Activated T-helper 1 cell treated with anti-CD3 and anti-CD28 coated beads, Interleukin-12 subunit alpha, Interleukin-12 subunit beta, Interleukin-2, Interleukin-4 antibody, amounts not matched to agents 30 ng/mL and 10 ng/mL and 1 ng/mL, durations not matched to agents 14 hours and 24 hours and 36 hours (primary cell): Measurements from ENCODE around the gene CARD11. TPM values are rescaled to one million over a fixed set of nuclear protein-coding genes. Genes with fewer than 3 reads are reported as not detected.

ENCODE experiments used
- DNase-seq: peaks from one replicate; pipeline ENCODE4 v3.0.0; 2021; ENCODE audit warnings: low spot score
- H3K27ac Mint-ChIP-seq: one replicate; pipeline ENCODE4 v1.8.0; 2021; ENCODE audit warnings: mild to moderate bottlenecking, mixed read lengths
- H3K27me3 Mint-ChIP-seq: one replicate; pipeline ENCODE4 v1.8.0; 2022; ENCODE audit warnings: mild to moderate bottlenecking, moderate library complexity, mixed read lengths; ENCODE audit not compliant: insufficient read depth
- H3K36me3 Mint-ChIP-seq: one replicate; pipeline ENCODE4 v1.8.0; 2021; ENCODE audit warnings: low read depth, mixed read lengths
- H3K4me1 Mint-ChIP-seq: one replicate; pipeline ENCODE4 v1.8.0; 2021; ENCODE audit warnings: low read depth, mixed read lengths
- H3K4me3 Mint-ChIP-seq: one replicate; pipeline ENCODE4 v1.8.0; 2021; ENCODE audit warnings: mild to moderate bottlenecking, moderate library complexity, mixed read lengths
- H3K9me3 Mint-ChIP-seq: one replicate; pipeline ENCODE4 v1.8.0; 2021; ENCODE audit warnings: mixed read lengths
- intact Hi-C: fragments of 100-400 bp; cut with micrococcal nuclease; formaldehyde crosslinking; loops from one replicate; pipeline ENCODE4 v1.15.1; 2024
- total RNA-seq: library from RNA; stranded (reverse); gene quantifications from 2 replicates; pipeline ENCODE4 v1.2.3, GENCODE V29; 2022

CARD11 gene
- 120 and 128 TPM in 2 replicates for total RNA-seq

GRCh38 chr7:3043544-3044371 is at the start of gene CARD11:
Gene CARD11 (minus strand): TSS chr7:3043867. CDS start chr7:2958506, 85,361 bp downstream.
- peak; percentile 36 for DNase-seq
- Mint-ChIP-seq H3K4me3 (peak within 1 kb of the TSS; percentile 97), H3K36me3 (peaks cover 29% of the 10 kb centered on the region), H3K9me3 (no peaks in the 10 kb centered on the region), H3K27me3 (no peaks in the 10 kb centered on the region), H3K27ac (peak within 1 kb of the TSS; percentile 95), H3K4me1 (peaks cover 39% of the 10 kb centered on the region)
- intact Hi-C loops = loop anchor here (1.0 to 2.0 kb wide), 8 partner anchors 15 to 285 kb away; no protein-coding TSS in a partner anchor

- peak overlapping the region; percentile 15 for H3K4me3 Mint-ChIP-seq
- peaks cover 6% of the 10 kb centered on the region for H3K36me3 Mint-ChIP-seq
- peaks cover 56% of the 10 kb centered on the region for H3K4me1 Mint-ChIP-seq
- intact Hi-C loops = loop anchor here (1.0 to 2.0 kb wide), 2 partner anchors 29 to 62 kb away; no protein-coding TSS in a partner anchor
- no peaks in the 10 kb centered on the region for H3K9me3 Mint-ChIP-seq
- peak overlapping the region; percentile 94 for H3K27ac Mint-ChIP-seq
- peak; percentile 74 for DNase-seq
- H3K27me3 Mint-ChIP-seq = no peaks in the 10 kb centered on the region
Observed at GRCh38 chr7:3092468-3092867, 48.8 kb upstream of the CARD11 start.

GRCh38 chr7:3091631-3092030 is 48.0 kb upstream of the CARD11 start:
- H3K27ac Mint-ChIP-seq = peak overlapping the region; percentile 94
- intact Hi-C loops = loop anchor here (1.0 to 2.0 kb wide), 2 partner anchors 28 to 63 kb away; no protein-coding TSS in a partner anchor
- H3K4me3 Mint-ChIP-seq = peak overlapping the region; percentile 43

GRCh38 chr7:3089493-3089892 is 45.8 kb upstream of the CARD11 start:
- no peak overlapping the region for H3K27ac Mint-ChIP-seq
- intact Hi-C loops = no loop called here
- no peak for DNase-seq
- H3K4me3 Mint-ChIP-seq = no peak overlapping the region
- H3K9me3 Mint-ChIP-seq = no peaks in the 10 kb centered on the region
- H3K27me3 Mint-ChIP-seq = peaks cover 2% of the 10 kb centered on the region
- peaks cover 44% of the 10 kb centered on the region for H3K4me1 Mint-ChIP-seq
- H3K36me3 Mint-ChIP-seq = peaks cover 1% of the 10 kb centered on the region

More at GRCh38 chr7:3091631-3092030, 48.0 kb upstream of the CARD11 start:
- Mint-ChIP-seq H3K27me3 (no peaks in the 10 kb centered on the region), H3K9me3 (no peaks in the 10 kb centered on the region), H3K4me1 (peaks cover 56% of the 10 kb centered on the region), H3K36me3 (peaks cover 6% of the 10 kb centered on the region)
- DNase-seq = no peak

DNA sequence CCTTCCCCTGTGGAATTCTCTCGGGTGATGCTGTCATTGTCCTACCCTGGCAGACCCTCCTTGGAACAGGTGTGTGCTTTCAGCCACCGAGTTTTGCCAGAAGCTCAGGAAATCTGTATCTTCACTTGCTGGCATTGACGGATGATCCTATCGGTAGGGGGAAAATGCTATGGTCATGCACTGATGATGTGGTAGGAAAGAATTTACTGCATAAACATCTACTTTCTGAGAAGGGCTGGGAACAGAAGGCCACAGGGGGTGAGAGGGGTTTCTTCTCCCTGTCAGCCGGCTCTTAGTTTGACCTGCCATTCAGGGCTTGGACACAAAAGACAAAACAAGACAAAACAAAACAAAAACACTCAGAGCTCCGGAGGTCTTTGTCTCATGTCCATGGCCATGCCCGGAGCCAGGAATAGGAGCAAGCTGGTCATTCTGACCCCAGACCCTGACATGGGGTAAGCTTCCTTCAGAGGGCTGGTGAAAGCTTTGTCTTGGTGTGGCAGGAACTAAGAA is 43.6 kb upstream of the CARD11 start:
- H3K36me3 Mint-ChIP-seq = peaks cover 1% of the 10 kb centered on the region
- intact Hi-C loops = no loop called here
- H3K27ac Mint-ChIP-seq = no peak overlapping the region
- H3K27me3 Mint-ChIP-seq = peaks cover 2% of the 10 kb centered on the region
- peaks cover 24% of the 10 kb centered on the region for H3K4me1 Mint-ChIP-seq
- DNase-seq = no peak
- no peaks in the 10 kb centered on the region for H3K9me3 Mint-ChIP-seq
- no peak overlapping the region for H3K4me3 Mint-ChIP-seq

DNA sequence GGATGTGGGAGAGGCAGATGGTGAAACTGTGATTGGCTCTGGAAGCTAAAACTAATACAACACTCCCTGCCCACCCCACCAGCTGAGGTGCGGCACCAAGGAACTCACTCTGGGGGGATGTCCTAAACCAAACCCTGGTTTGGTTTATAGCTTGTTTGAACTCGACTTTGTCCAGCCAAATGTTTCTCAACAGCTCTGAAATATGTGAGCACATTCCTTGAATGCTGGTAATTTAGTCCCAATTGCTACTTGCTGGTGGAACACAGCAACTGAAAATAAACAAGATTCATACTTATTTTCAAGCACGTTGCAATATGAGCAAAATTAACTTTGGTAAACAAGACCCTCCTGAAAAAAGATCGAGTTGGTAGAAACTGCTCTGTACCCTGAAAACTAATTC is 39.7 kb upstream of the CARD11 start:
- Mint-ChIP-seq H3K27me3 (peaks cover 2% of the 10 kb centered on the region), H3K36me3 (no peaks in the 10 kb centered on the region), H3K27ac (no peak overlapping the region), H3K4me3 (no peak overlapping the region), H3K9me3 (no peaks in the 10 kb centered on the region), H3K4me1 (peaks cover 6% of the 10 kb centered on the region)
- intact Hi-C loops = no loop called here
- no peak for DNase-seq

DNA sequence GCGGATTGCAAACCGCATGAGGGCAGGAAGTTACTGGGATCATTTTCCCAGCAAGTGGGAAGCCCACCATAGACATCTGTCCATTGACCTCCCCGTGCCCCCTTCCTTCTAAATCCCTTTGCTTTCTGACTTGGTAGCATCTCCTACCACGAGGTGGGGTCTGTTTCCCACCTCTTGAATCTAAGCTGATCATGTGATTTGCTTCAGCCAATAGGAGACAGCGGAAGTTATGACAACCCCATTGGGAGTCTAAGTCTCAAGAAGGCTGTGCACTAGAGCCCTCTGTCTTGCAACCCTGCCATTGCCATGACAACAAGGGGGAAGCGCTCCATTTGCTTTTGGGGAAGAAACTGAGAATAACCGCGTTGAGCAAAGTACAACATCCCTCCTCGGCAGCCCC is 39.2 kb upstream of the CARD11 start:
- Mint-ChIP-seq H3K27ac (no peak overlapping the region), H3K9me3 (peaks cover under 1% of the 10 kb centered on the region), H3K27me3 (peaks cover 2% of the 10 kb centered on the region), H3K36me3 (no peaks in the 10 kb centered on the region), H3K4me3 (no peak overlapping the region), H3K4me1 (peaks cover 6% of the 10 kb centered on the region)
- intact Hi-C loops = no loop called here
- no peak for DNase-seq

- Mint-ChIP-seq H3K4me3 (no peak overlapping the region), H3K27ac (no peak overlapping the region), H3K36me3 (no peaks in the 10 kb centered on the region), H3K27me3 (peaks cover 2% of the 10 kb centered on the region), H3K9me3 (peaks cover 5% of the 10 kb centered on the region), H3K4me1 (peaks cover 6% of the 10 kb centered on the region)
- intact Hi-C loops = no loop called here
- DNase-seq = no peak
Observed at GRCh38 chr7:3082386-3082785, 38.7 kb upstream of the CARD11 start.

- intact Hi-C loops = no loop called here
- Mint-ChIP-seq H3K4me1 (no peaks in the 10 kb centered on the region), H3K36me3 (no peaks in the 10 kb centered on the region), H3K4me3 (no peak overlapping the region), H3K27ac (no peak overlapping the region), H3K9me3 (peaks cover 9% of the 10 kb centered on the region), H3K27me3 (no peaks in the 10 kb centered on the region)
- no peak for DNase-seq
Observed at GRCh38 chr7:3080106-3080505, 36.4 kb upstream of the CARD11 start.

DNA sequence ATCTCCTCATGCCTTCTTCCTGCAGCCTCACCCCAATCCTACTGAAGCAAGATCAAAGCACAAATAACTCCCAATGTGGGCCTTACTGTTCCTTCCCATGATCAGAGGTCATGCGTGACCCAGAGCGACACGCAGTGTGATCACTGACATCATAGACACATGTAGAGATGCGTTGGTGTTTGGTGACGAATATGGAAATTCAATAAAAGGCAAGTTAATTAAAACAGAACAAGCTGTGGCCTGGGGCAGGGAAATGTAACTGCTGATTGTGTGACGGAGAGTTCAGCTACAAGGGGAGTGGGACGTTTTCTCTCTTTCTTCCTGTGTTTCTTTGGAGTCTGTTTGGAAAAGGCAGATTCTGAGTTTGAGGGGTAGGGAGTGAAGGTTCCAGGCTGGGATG is 34.8 kb upstream of the CARD11 start:
- Mint-ChIP-seq H3K27ac (no peak overlapping the region), H3K4me3 (no peak overlapping the region), H3K9me3 (peaks cover 9% of the 10 kb centered on the region), H3K27me3 (no peaks in the 10 kb centered on the region), H3K4me1 (no peaks in the 10 kb centered on the region), H3K36me3 (no peaks in the 10 kb centered on the region)
- no peak for DNase-seq
- intact Hi-C loops = no loop called here

- peaks cover 3% of the 10 kb centered on the region for H3K27me3 Mint-ChIP-seq
- intact Hi-C loops = no loop called here
- no peak for DNase-seq
- H3K9me3 Mint-ChIP-seq = peaks cover 9% of the 10 kb centered on the region
- H3K36me3 Mint-ChIP-seq = peaks cover 1% of the 10 kb centered on the region
- H3K4me3 Mint-ChIP-seq = no peak overlapping the region
- no peak overlapping the region for H3K27ac Mint-ChIP-seq
- H3K4me1 Mint-ChIP-seq = no peaks in the 10 kb centered on the region
Observed at GRCh38 chr7:3076700-3077099, 33.0 kb upstream of the CARD11 start.

GRCh38 chr7:3076163-3076562 is 32.5 kb upstream of the CARD11 start:
- peaks cover 5% of the 10 kb centered on the region for H3K36me3 Mint-ChIP-seq
- intact Hi-C loops = no loop called here

DNA sequence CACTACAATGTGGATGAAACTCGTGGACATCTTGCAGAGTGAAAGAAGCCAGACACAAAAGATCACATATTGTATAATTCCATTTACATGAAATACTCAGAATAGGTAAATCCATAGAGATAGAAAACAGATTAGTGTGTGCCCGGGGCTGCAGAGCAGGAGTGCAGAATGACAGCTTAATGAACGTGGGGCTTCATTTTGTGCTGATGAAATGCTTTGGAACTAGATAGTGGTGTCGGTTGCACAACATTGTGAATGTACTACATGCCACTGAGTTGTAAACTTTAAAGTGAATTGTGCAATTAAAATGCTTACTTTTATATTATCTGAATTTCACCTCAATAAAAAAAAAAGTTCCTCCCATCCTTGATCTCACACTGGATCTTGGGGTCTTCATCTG is 31.8 kb upstream of the CARD11 start:
- intact Hi-C loops = no loop called here
- peaks cover 7% of the 10 kb centered on the region for H3K36me3 Mint-ChIP-seq
- H3K4me3 Mint-ChIP-seq = no peak overlapping the region
- H3K27me3 Mint-ChIP-seq = peaks cover 3% of the 10 kb centered on the region
- H3K9me3 Mint-ChIP-seq = peaks cover 21% of the 10 kb centered on the region
- no peak for DNase-seq
- no peak overlapping the region for H3K27ac Mint-ChIP-seq
- H3K4me1 Mint-ChIP-seq = peaks cover under 1% of the 10 kb centered on the region

More at GRCh38 chr7:3076163-3076562, 32.5 kb upstream of the CARD11 start:
- Mint-ChIP-seq H3K27ac (no peak overlapping the region), H3K4me1 (no peaks in the 10 kb centered on the region), H3K27me3 (peaks cover 3% of the 10 kb centered on the region), H3K4me3 (no peak overlapping the region), H3K9me3 (peaks cover 14% of the 10 kb centered on the region)
- DNase-seq = no peak
